GM23338 (cell line): ENCODE results near the gene TFAP2A. TPM values are rescaled to one million over a fixed set of nuclear protein-coding genes. Genes with fewer than 3 reads are reported as not detected.

ENCODE experiments used
- ATAC-seq: fragments of 200-7000 bp; cut with Tn5 transposase; 3 replicates; pipeline ENCODE4 v1.9.1; 2020
- DNase-seq: peaks from one replicate; pipeline ENCODE4 v3.0.0-alpha.2; 2015; ENCODE audit warnings: low spot score
- H2AFZ ChIP-seq: fragments of 200-600 bp; sonication (generic); 2 replicates; pipeline ENCODE4 v1.8.0; 2016; ENCODE audit warnings: antibody characterized with exemption, mild to moderate bottlenecking, moderate library complexity
- H3F3A ChIP-seq: fragments of 200-600 bp; sonication (generic); replicated peaks from 2 replicates; pipeline ENCODE4 v1.8.0; 2017; ENCODE audit warnings: antibody characterized with exemption, mixed run types, low read depth
- H3K27ac ChIP-seq: fragments of 200-600 bp; sonication (generic); 2 replicates; pipeline ENCODE4 v1.6.1; 2016; ENCODE audit warnings: low read depth
- H3K27me3 ChIP-seq: fragments of 200-600 bp; sonication (generic); 2 replicates; pipeline ENCODE4 v1.8.0; 2016; ENCODE audit warnings: mild to moderate bottlenecking, mixed run types, moderate library complexity; ENCODE audit not compliant: insufficient read depth
- H3K36me3 ChIP-seq: fragments of 200-600 bp; sonication (generic); 2 replicates; pipeline ENCODE4 v1.8.0; 2016; ENCODE audit warnings: mild to moderate bottlenecking; ENCODE audit not compliant: insufficient read depth
- H3K4me1 ChIP-seq: fragments of 200-600 bp; sonication (generic); 2 replicates; pipeline ENCODE4 v1.8.0; 2016; ENCODE audit warnings: mild to moderate bottlenecking, moderate library complexity; ENCODE audit not compliant: insufficient read depth
- H3K4me2 ChIP-seq: fragments of 200-600 bp; sonication (generic); 2 replicates; pipeline ENCODE4 v1.7.1; 2017; ENCODE audit warnings: mixed run types
- H3K4me3 ChIP-seq: fragments of 200-600 bp; sonication (generic); 2 replicates; pipeline ENCODE4 v1.6.1; 2016; ENCODE audit warnings: mixed run types
- H3K79me2 ChIP-seq: fragments of 200-600 bp; sonication (generic); replicated peaks from 2 replicates; pipeline ENCODE4 v1.8.0; 2017; ENCODE audit warnings: mild to moderate bottlenecking; ENCODE audit not compliant: insufficient read depth
- H3K9me2 ChIP-seq: fragments of 200-600 bp; sonication (generic); 2 replicates; pipeline ENCODE4 v1.8.0; 2017; ENCODE audit not compliant: insufficient read depth
- H4K20me1 ChIP-seq: fragments of 200-600 bp; sonication (generic); replicated peaks from 2 replicates; pipeline ENCODE4 v1.8.0; 2017; ENCODE audit warnings: mild to moderate bottlenecking; ENCODE audit not compliant: insufficient read depth
- H3K27ac Mint-ChIP-seq: 2 replicates; pipeline ENCODE4 v1.8.0; 2020; ENCODE audit warnings: inconsistent platforms, mild to moderate bottlenecking, moderate library complexity, mixed read lengths
- H3K27me3 Mint-ChIP-seq: 3 replicates; pipeline ENCODE4 v1.8.0; 2022; ENCODE audit warnings: low read depth, mild to moderate bottlenecking, moderate library complexity, mixed read lengths, inconsistent platforms; ENCODE audit not compliant: insufficient read depth, poor library complexity
- H3K36me3 Mint-ChIP-seq: 3 replicates; pipeline ENCODE4 v1.8.0; 2021; ENCODE audit warnings: low read depth, mild to moderate bottlenecking, inconsistent platforms, moderate library complexity, mixed read lengths
- H3K4me1 Mint-ChIP-seq: 3 replicates; pipeline ENCODE4 v1.8.0; 2020; ENCODE audit warnings: mild to moderate bottlenecking, inconsistent platforms, mixed read lengths
- H3K4me3 Mint-ChIP-seq: 3 replicates; pipeline ENCODE4 v1.8.0; 2021; ENCODE audit warnings: moderate library complexity, mild to moderate bottlenecking, inconsistent platforms, mixed read lengths
- H3K9me3 Mint-ChIP-seq: 3 replicates; pipeline ENCODE4 v1.8.0; 2020; ENCODE audit warnings: moderate library complexity, mild to moderate bottlenecking, inconsistent platforms, mixed read lengths
- EZH2 ChIP-seq: fragments of 200-600 bp; sonication (generic); IDR thresholded peaks from one replicate; pipeline ENCODE4 v1.8.0; 2017; ENCODE audit warnings: antibody characterized with exemption, mild to moderate bottlenecking, low read depth; ENCODE audit not compliant: unreplicated experiment
- ZNF331 ChIP-seq: fragments of 250-450 bp; sonication (Bioruptor Pico); IDR thresholded peaks from 2 replicates; pipeline ENCODE4 v1.5.0; 2020; ENCODE audit warnings: low read depth, mild to moderate bottlenecking, moderate library complexity
- polyA plus RNA-seq: library from polyadenylated mRNA; unstranded; fragments of >200 nt; fragmentation: Nextera tagmentation; extraction: Ambion mirVana; gene quantifications from 2 replicates; pipeline ENCODE4 v1.2.1, GENCODE V29; 2016
- total RNA-seq: library from RNA; depleted of rRNA; stranded (reverse); fragments of >200 nt; shearing (Covaris generic); gene quantifications from 2 replicates; pipeline ENCODE4 v1.2.3, GENCODE V29; 2014
- TF ChIP-seq, protein P1 (sequence below): fragments of 250-450 bp; sonication (Bioruptor Pico); IDR thresholded peaks from 2 replicates; pipeline ENCODE4 v1.5.0; 2020; ENCODE audit warnings: mild to moderate bottlenecking, moderate library complexity
- TF ChIP-seq, protein P2 (sequence below): IDR thresholded peaks from 2 replicates; pipeline ENCODE4 v1.6.1; 2016; ENCODE audit warnings: antibody characterized with exemption

The TFAP2A gene
- total and polyA plus RNA-seq, 2 experiments from 2014 or later = not detected

DNA sequence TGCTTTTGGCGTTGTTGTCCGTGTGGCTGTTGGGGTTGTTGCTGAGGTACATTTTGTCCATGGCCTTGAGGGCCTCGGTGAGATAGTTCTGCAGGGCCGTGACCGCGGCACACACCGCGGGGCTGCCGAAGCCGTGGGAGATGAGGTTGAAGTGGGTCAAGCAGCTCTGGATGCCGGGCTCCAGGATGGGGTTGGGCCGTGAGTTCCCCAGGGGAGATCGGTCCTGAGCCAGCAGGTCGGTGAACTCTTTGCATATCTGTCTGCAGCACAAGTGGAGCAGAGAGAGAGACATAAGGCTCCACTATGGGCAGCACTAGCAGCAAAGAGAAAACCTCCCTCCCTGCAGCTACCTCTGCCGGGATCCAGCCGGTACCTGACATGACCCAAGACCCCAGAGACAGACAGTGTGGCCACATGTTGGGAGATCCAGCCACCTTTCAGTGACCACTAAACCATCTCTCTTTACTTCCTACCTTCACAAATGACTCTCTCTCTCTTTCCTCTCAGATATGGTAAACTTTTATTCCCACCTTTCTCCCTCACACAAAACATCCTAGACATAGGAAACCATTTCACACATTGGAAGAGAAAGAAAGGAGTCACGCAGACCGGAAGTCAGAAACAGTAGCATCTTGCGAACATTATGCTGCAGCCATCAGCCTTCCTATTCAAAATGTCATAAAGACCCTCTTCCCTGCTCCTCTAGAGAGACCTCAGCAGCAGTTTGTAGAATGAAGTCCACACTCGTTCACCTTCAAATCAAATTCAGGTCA is 16.2 kb downstream of the TFAP2A start (continued):
- TF ChIP-seq, protein P1, sequence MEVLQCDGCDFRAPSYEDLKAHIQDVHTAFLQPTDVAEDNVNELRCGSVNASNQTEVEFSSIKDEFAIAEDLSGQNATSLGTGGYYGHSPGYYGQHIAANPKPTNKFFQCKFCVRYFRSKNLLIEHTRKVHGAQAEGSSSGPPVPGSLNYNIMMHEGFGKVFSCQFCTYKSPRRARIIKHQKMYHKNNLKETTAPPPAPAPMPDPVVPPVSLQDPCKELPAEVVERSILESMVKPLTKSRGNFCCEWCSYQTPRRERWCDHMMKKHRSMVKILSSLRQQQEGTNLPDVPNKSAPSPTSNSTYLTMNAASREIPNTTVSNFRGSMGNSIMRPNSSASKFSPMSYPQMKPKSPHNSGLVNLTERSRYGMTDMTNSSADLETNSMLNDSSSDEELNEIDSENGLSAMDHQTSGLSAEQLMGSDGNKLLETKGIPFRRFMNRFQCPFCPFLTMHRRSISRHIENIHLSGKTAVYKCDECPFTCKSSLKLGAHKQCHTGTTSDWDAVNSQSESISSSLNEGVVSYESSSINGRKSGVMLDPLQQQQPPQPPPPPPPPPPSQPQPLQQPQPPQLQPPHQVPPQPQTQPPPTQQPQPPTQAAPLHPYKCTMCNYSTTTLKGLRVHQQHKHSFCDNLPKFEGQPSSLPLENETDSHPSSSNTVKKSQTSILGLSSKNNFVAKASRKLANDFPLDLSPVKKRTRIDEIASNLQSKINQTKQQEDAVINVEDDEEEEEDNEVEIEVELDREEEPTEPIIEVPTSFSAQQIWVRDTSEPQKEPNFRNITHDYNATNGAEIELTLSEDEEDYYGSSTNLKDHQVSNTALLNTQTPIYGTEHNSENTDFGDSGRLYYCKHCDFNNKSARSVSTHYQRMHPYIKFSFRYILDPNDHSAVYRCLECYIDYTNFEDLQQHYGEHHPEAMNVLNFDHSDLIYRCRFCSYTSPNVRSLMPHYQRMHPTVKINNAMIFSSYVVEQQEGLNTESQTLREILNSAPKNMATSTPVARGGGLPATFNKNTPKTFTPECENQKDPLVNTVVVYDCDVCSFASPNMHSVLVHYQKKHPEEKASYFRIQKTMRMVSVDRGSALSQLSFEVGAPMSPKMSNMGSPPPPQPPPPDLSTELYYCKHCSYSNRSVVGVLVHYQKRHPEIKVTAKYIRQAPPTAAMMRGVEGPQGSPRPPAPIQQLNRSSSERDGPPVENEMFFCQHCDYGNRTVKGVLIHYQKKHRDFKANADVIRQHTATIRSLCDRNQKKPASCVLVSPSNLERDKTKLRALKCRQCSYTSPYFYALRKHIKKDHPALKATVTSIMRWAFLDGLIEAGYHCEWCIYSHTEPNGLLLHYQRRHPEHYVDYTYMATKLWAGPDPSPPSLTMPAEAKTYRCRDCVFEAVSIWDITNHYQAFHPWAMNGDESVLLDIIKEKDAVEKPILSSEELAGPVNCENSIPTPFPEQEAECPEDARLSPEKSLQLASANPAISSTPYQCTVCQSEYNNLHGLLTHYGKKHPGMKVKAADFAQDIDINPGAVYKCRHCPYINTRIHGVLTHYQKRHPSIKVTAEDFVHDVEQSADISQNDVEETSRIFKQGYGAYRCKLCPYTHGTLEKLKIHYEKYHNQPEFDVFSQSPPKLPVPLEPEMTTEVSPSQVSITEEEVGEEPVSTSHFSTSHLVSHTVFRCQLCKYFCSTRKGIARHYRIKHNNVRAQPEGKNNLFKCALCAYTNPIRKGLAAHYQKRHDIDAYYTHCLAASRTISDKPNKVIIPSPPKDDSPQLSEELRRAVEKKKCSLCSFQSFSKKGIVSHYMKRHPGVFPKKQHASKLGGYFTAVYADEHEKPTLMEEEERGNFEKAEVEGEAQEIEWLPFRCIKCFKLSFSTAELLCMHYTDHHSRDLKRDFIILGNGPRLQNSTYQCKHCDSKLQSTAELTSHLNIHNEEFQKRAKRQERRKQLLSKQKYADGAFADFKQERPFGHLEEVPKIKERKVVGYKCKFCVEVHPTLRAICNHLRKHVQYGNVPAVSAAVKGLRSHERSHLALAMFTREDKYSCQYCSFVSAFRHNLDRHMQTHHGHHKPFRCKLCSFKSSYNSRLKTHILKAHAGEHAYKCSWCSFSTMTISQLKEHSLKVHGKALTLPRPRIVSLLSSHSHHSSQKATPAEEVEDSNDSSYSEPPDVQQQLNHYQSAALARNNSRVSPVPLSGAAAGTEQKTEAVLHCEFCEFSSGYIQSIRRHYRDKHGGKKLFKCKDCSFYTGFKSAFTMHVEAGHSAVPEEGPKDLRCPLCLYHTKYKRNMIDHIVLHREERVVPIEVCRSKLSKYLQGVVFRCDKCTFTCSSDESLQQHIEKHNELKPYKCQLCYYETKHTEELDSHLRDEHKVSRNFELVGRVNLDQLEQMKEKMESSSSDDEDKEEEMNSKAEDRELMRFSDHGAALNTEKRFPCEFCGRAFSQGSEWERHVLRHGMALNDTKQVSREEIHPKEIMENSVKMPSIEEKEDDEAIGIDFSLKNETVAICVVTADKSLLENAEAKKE = no peak

DNA sequence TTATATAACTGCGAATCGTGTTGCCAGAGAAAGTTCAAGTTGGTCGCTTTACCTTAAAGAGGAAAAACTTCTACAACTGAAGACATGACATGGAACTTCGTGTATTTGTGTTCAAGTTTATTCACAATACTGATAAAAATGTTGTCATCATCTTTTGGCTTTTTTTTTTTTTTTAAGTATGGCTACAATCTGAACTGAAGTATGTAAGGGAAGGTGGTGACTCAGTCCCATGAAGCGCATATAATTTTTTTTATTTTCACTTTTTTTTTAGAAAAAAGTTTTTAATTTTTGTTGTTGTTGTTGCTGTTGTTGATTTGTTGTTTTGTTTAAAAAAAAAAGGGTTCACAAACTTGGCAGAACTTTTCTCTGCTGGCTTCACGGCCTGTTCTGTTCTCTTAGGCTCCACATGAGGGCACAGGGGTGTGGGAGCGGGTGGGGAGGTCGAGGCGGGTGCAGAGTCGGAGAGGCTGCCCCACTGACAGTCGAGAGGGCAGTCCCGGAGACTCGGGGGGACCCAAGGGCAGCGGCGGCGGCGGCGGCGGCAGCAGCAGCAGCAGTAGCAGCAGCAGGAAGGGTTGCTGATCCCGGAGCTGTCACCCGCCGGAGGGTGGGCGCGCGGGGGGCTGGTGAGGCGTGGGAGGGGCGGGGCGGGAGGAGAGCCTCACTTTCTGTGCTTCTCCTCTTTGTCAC is 17.0 kb downstream of the TFAP2A start:
- peak overlapping the region; percentile 74 for H3K4me2 ChIP-seq
- H3K9me2 ChIP-seq = no peaks in the 10 kb centered on the region
- peaks cover 99% of the 10 kb centered on the region for H3K27me3 Mint-ChIP-seq
- no peak overlapping the region for H3K27ac Mint-ChIP-seq
- peaks cover 99% of the 10 kb centered on the region for H3K27me3 ChIP-seq
- H3K4me3 Mint-ChIP-seq = peak overlapping the region; percentile 54; the same call in 2 of the 3 replicates
- peaks cover 30% of the 10 kb centered on the region for H3F3A ChIP-seq
- no peaks in the 10 kb centered on the region for H3K36me3 Mint-ChIP-seq
- TF ChIP-seq, protein P2, sequence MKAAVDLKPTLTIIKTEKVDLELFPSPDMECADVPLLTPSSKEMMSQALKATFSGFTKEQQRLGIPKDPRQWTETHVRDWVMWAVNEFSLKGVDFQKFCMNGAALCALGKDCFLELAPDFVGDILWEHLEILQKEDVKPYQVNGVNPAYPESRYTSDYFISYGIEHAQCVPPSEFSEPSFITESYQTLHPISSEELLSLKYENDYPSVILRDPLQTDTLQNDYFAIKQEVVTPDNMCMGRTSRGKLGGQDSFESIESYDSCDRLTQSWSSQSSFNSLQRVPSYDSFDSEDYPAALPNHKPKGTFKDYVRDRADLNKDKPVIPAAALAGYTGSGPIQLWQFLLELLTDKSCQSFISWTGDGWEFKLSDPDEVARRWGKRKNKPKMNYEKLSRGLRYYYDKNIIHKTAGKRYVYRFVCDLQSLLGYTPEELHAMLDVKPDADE = no peak
- TF ChIP-seq ZNF331 (no peak), EZH2 (peak; percentile 63)
- H4K20me1 ChIP-seq = 0 out of 2 replicates have a peak, but pooled peaks cover 4% of the 10 kb centered on the region
- H3K4me1 Mint-ChIP-seq = peaks cover 57% of the 10 kb centered on the region
- H3K79me2 ChIP-seq = no peaks in the 10 kb centered on the region
- peaks cover 94% of the 10 kb centered on the region for H3K4me1 ChIP-seq
- DNase-seq (no peak), ATAC-seq (peak; percentile 43)
- no peaks in the 10 kb centered on the region for H3K9me3 Mint-ChIP-seq
- peak overlapping the region; percentile 42 for H3K4me3 ChIP-seq
- no peak overlapping the region for H3K27ac ChIP-seq
- no peaks in the 10 kb centered on the region for H3K36me3 ChIP-seq
- no peak overlapping the region for H2AFZ ChIP-seq
